Transverse colon (tissue), 4 donors: ENCODE data around the gene RIMS1. TPM values are rescaled to one million over a fixed set of nuclear protein-coding genes. Genes with fewer than 3 reads are reported as not detected.
A peak's percentile ranks its signal among the peaks of the same experiment; 100 is the strongest.

Source experiments
- DNase-seq: peaks from one replicate; pipeline ENCODE4 v3.0.0-alpha.2; 2019
- H3K27ac ChIP-seq, 4 donors: fragments of 200-600 bp; sonication (generic); 2 replicates each; pipeline ENCODE4 v1.5.1; 2016 to 2018; ENCODE audit warnings: inconsistent platforms in 4 of 4
- H3K27me3 ChIP-seq: fragments of 200-600 bp; sonication (generic); 2 replicates; pipeline ENCODE4 v1.5.1; 2017; ENCODE audit warnings: inconsistent platforms
- H3K36me3 ChIP-seq, 4 donors: fragments of 200-600 bp; sonication (generic); 2 replicates each; pipeline ENCODE4 v1.5.1; 2017 to 2019; ENCODE audit warnings: inconsistent platforms in 4 of 4
- H3K4me1 ChIP-seq, 4 donors: fragments of 200-600 bp; sonication (generic); 2 replicates each; pipeline ENCODE4 v1.5.1; 2017 to 2020; ENCODE audit warnings: inconsistent platforms in 4 of 4
- H3K4me3 ChIP-seq, 4 donors: fragments of 200-600 bp; sonication (generic); 1 replicate in 1 of 4; 2 replicates in 3 of 4; pipeline versions ENCODE4 v1.5.1 to v1.6.1; 2017 to 2019; ENCODE audit warnings: inconsistent platforms in 4 of 4
- H3K9me3 ChIP-seq, 2 donors: fragments of 200-600 bp; sonication (generic); 2 replicates each; pipeline ENCODE4 v1.5.1; 2017 to 2019; ENCODE audit warnings: inconsistent platforms in 2 of 2
- CTCF ChIP-seq, 5 experiments: fragments of 200-600 bp in 3 of 5; fragments of 450-650 bp in 2 of 5; sonication (generic) in 3 of 5; IDR thresholded peaks; 1 replicate in 2 of 5; 2 replicates in 3 of 5; pipeline ENCODE4 v1.5.1; 2016 to 2017; ENCODE audit warnings: antibody characterized with exemption in 5 of 5, inconsistent platforms in 3 of 5, mild to moderate bottlenecking in 2 of 5, moderate library complexity in 1 of 5
- EP300 ChIP-seq: sonication (generic); formaldehyde crosslinking; IDR thresholded peaks from one replicate; pipeline ENCODE4 v1.6.1; 2017; ENCODE audit warnings: antibody characterized with exemption, low read depth
- POLR2A ChIP-seq: fragments of 450-650 bp; IDR thresholded peaks from one replicate; pipeline ENCODE4 v1.6.1; 2016; ENCODE audit warnings: antibody characterized with exemption, mild to moderate bottlenecking, moderate library complexity
- POLR2AphosphoS5 ChIP-seq, 3 donors: sonication (generic); formaldehyde crosslinking; IDR thresholded peaks; one replicate each; pipeline ENCODE4 v1.6.1; 2016; ENCODE audit warnings: antibody characterized with exemption in 3 of 3
- WGBS, 2 donors: methylation state at CpG; one replicate each; pipeline ENCODE4 v1.1.5; 2018; ENCODE audit warnings: low coverage in 1 of 2; 5-methylcytosine and 5-hydroxymethylcytosine counted together
- in situ Hi-C, 4 donors: fragments of 200-750 bp; cut with MboI; loops; one replicate each; pipeline versions ENCODE4 v1.15.0 to v1.15.1; 2017; ENCODE audit warnings: low sequenced_read_pairs in 3 of 4, low pct_ligation_motif_present in 1 of 4, low pct_unique_long_range_greater_than_20kb in 1 of 4
- intact Hi-C: fragments of 100-400 bp; cut with DNase I; formaldehyde crosslinking; loops from one replicate; pipeline ENCODE4 v1.15.1; 2023; ENCODE audit warnings: low total_unique reads
- total RNA-seq, 4 donors: library from RNA; depleted of rRNA; stranded (reverse); fragments of >200 nt; gene quantifications; one replicate each; pipeline ENCODE4 v1.1.0, GENCODE V29; 2016

Gene RIMS1
- total RNA-seq, 4 donors from 2014 or later, result 0.32 to 0.41 TPM; not detected in 2

GRCh38 chr6:71855406-71855805 lies 30.9 kb upstream of the RIMS1 start:
- H3K27ac ChIP-seq, result no peak overlapping the region
- in situ Hi-C loops (no loop called here), intact Hi-C loops (no loop called here)
- H3K4me1 ChIP-seq, result no peaks in the 10 kb centered on the region
- no peak overlapping the region for H3K4me3 ChIP-seq
- TF ChIP-seq POLR2A (no peak), EP300 (no peak), POLR2AphosphoS5 (IDR thresholded peaks at IDR 0.05) (no peak), CTCF (IDR thresholded peaks at IDR 0.05) (no peak)
- no peaks in the 10 kb centered on the region for H3K9me3 ChIP-seq
- DNase-seq, result no peak
- WGBS, 2 donors, result 48% methylated on average over 3 of the region's 3 CpGs; no CpG with 5 or more reads in 1 of the 2 donors
- no peaks in the 10 kb centered on the region for H3K36me3 ChIP-seq
- H3K27me3 ChIP-seq, result no peaks in the 10 kb centered on the region

DNA sequence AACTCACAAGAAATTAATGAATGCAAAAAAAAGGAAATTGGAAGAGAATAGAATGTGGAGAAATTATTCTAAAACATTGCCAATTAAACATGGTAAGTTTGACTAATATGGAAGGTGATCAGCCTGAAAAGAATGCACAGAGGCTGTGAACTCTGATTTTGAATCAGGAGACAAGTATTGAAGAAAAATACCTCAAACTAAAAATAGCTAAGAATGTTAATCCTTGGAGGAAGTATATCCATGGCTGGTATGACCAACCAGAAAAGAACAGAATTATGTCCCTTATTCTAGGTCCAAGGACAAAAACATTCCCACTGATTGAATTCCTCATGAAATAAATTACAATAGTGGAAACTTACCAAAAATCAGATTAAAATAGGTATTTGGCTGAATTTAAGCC lies 7.3 kb upstream of the RIMS1 start:
- Histone ChIP-seq H3K27me3 (no peaks in the 10 kb centered on the region), H3K4me3 (no peak overlapping the region), H3K4me1 (no peaks in the 10 kb centered on the region), H3K36me3 (no peaks in the 10 kb centered on the region), H3K27ac (no peak overlapping the region), H3K9me3 (no peaks in the 10 kb centered on the region)
- TF ChIP-seq CTCF (IDR thresholded peaks at IDR 0.05) (no peak), EP300 (no peak)
- intact Hi-C loops (no loop called here), in situ Hi-C loops (no loop called here)
- DNase-seq, result no peak

DNA sequence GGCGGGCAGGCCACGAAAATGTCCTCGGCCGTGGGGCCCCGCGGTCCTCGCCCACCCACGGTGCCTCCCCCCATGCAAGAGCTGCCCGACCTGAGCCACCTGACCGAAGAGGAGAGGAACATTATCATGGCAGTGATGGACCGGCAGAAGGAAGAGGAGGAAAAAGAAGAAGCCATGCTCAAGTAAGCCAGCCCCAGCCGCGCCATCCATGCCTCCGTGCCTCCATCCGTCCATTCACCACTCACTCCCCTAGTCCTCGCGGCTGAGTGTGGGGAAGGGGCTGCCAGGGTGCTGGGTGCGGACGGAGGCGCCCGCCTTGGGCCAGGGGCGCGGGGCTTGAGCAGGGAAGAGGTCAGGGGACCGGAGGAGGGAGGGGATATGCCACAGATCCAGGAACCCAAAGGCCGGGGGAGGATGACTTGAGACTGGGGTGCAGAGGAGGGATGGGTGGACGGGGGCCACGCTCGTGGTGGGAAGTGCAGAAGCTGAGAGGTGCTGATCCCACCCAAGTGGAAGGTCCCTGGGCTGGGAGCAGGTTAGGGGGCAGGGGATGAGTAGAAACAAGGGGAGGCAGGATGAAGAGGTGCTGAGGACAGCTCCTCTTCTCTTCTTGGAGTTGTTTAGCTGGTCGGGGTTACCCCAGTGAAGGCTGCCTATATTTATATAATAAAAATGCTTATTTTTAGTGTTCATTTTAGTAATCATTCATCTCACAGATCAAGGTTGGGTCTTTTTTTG lies 825 bp downstream of the RIMS1 start:
- TF ChIP-seq POLR2AphosphoS5 (IDR thresholded peaks at IDR 0.05) (no peak), POLR2A (no peak), CTCF (IDR thresholded peaks at IDR 0.05) (no peak), EP300 (no peak)
- Histone ChIP-seq H3K4me3 (peak overlapping the region in 2 of 4 donors; percentile 29 to 44), H3K27me3 (peaks cover 48% of the 10 kb centered on the region), H3K9me3 (no peaks in the 10 kb centered on the region), H3K27ac (no peak overlapping the region), H3K4me1 (peaks cover 0 to 8% (median 4%) of the 10 kb centered on the region in 4 donors), H3K36me3 (no peaks in the 10 kb centered on the region)
- in situ Hi-C loops (no loop called here), intact Hi-C loops (no loop called here)
- DNase-seq, result no peak
- 26% methylated on average over 28 of the region's 29 CpGs; no CpG with 5 or more reads in 1 of the 2 donors for WGBS, 2 donors

GRCh38 chr6:71887744-71888230 lies 1.4 kb downstream of the RIMS1 start:
- intact Hi-C loops (no loop called here), in situ Hi-C loops (no loop called here)

More at GRCh38 chr6:71887744-71888230, 1.4 kb downstream of the RIMS1 start:
- H3K4me1 ChIP-seq, result peaks cover 0 to 8% (median 4%) of the 10 kb centered on the region in 4 donors
- H3K9me3 ChIP-seq, result no peaks in the 10 kb centered on the region
- TF ChIP-seq EP300, result no peak
- no peak for TF ChIP-seq POLR2A
- TF ChIP-seq POLR2AphosphoS5 (IDR thresholded peaks at IDR 0.05), result no peak
- TF ChIP-seq CTCF (IDR thresholded peaks at IDR 0.05), result no peak
- peaks cover 48% of the 10 kb centered on the region for H3K27me3 ChIP-seq
- 75 to 90% methylated on average over 2 of the region's 2 CpGs for WGBS, 2 donors
- H3K4me3 ChIP-seq, result no peak overlapping the region
- H3K27ac ChIP-seq, result no peak overlapping the region
- H3K36me3 ChIP-seq, result no peaks in the 10 kb centered on the region
- DNase-seq, result no peak
